Esophagus muscularis mucosa (tissue), 3 donors: ENCODE data around the gene SLC8A1.

Experiments
- EP300 ChIP-seq: sonication (generic); formaldehyde crosslinking; IDR thresholded peaks from one replicate; pipeline ENCODE4 v1.6.1; 2017; ENCODE audit warnings: antibody characterized with exemption
- TF ChIP-seq, protein P1 (sequence below), 3 experiments: fragments of 200-600 bp in 2 of 3; fragments of 450-650 bp in 1 of 3; sonication (generic) in 2 of 3; IDR thresholded peaks; one replicate each; pipeline ENCODE4 v1.5.1; 2017 to 2019; ENCODE audit warnings: antibody characterized with exemption in 3 of 3, mild to moderate bottlenecking in 2 of 3, moderate library complexity in 1 of 3

DNA sequence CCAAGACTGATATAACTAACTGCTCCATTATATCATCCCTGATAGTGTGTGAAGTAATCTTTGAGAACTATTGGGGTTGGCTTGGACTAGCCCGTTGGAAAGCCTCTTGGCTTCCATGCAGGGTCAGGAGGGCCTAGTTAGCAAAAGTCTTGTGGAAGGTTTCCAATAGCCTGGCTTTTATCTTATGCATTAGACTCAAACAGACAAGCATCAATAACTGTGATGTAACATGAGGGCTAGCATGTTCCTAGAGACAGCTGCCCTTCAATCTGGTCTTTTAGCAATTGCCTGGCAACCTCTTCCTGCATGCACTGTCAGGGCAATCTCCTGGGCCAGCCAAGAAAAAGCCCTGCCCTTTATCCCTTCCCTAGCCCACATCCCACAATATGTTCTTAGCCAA lies 18.2 kb downstream of the SLC8A1 start:
- TF ChIP-seq, protein P1, sequence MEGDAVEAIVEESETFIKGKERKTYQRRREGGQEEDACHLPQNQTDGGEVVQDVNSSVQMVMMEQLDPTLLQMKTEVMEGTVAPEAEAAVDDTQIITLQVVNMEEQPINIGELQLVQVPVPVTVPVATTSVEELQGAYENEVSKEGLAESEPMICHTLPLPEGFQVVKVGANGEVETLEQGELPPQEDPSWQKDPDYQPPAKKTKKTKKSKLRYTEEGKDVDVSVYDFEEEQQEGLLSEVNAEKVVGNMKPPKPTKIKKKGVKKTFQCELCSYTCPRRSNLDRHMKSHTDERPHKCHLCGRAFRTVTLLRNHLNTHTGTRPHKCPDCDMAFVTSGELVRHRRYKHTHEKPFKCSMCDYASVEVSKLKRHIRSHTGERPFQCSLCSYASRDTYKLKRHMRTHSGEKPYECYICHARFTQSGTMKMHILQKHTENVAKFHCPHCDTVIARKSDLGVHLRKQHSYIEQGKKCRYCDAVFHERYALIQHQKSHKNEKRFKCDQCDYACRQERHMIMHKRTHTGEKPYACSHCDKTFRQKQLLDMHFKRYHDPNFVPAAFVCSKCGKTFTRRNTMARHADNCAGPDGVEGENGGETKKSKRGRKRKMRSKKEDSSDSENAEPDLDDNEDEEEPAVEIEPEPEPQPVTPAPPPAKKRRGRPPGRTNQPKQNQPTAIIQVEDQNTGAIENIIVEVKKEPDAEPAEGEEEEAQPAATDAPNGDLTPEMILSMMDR (IDR thresholded peaks at IDR 0.05): no peak
- no peak for TF ChIP-seq EP300
